ENCODE measurements around the gene PVALEF.

- TF ChIP-seq POLR2AphosphoS5 (IDR thresholded peaks at IDR 0.05; ENCODE audit: insufficient read depth in 1 of 2, low read depth in 1 of 2) (no peak), CTCF (IDR thresholded peaks at IDR 0.05) (no peak)
Observed at GRCh38 chr17:81203136-81203535, 37.8 kb downstream of the PVALEF start.
